H1 (cell line): ENCODE results near the gene B4GALNT1. TPM values are rescaled to one million over a fixed set of nuclear protein-coding genes. Genes with fewer than 3 reads are reported as not detected.

Source experiments
- CTCF ChIA-PET: fragments of 300-600 bp; sonication (Branson Sonifier 250); formaldehyde crosslinking; loops from one replicate; lab custom pipeline; 2021; ENCODE audit not compliant: partially characterized antibody; lab: Charles Lee
- POLR2A ChIA-PET: fragments of 300-600 bp; sonication (Branson Sonifier 250); formaldehyde crosslinking; loops from one replicate; lab custom pipeline; 2021; ENCODE audit warnings: inconsistent platforms; ENCODE audit not compliant: partially characterized antibody; lab: Charles Lee
- DNase-seq, 2 experiments: peaks; one replicate each; pipeline versions ENCODE4 v3.0.0 to v3.0.0-alpha.2; 2010 to 2022; ENCODE audit warnings: low spot score in 2 of 2, low read depth in 1 of 2, mixed read lengths in 1 of 2
- FAIRE-seq: peaks from 2 replicates; lab custom pipeline; 2011; peaks lifted over from hg19 to GRCh38; lab: Jason Lieb, UNC
- H2AFZ ChIP-seq: 2 replicates; pipeline ENCODE4 v1.8.1; 2012; ENCODE audit warnings: low read length, inconsistent platforms
- H2AK5ac ChIP-seq: 2 replicates; pipeline ENCODE4 v1.6.1; 2013; ENCODE audit warnings: low read depth, low read length
- H2BK120ac ChIP-seq: replicated peaks from 2 replicates; pipeline ENCODE3; 2013; ENCODE audit warnings: low read depth, low read length, inconsistent platforms
- H2BK12ac ChIP-seq: 2 replicates; pipeline ENCODE4 v1.6.1; 2013; ENCODE audit warnings: low read depth, low read length
- H2BK15ac ChIP-seq: 2 replicates; pipeline ENCODE4 v1.6.1; 2013; ENCODE audit warnings: low read length
- H2BK20ac ChIP-seq: 2 replicates; pipeline ENCODE4 v1.6.1; 2013; ENCODE audit warnings: low read length
- H2BK5ac ChIP-seq: 2 replicates; pipeline ENCODE4 v1.6.1; 2013; ENCODE audit warnings: low read depth, low read length
- H3K14ac ChIP-seq: 2 replicates; pipeline ENCODE4 v1.6.1; 2013; ENCODE audit warnings: inconsistent platforms; ENCODE audit not compliant: insufficient read length
- H3K18ac ChIP-seq: 2 replicates; pipeline ENCODE4 v1.6.1; 2013; ENCODE audit warnings: low read length; ENCODE audit errors: extremely low read depth
- H3K23ac ChIP-seq: 2 replicates; pipeline ENCODE4 v1.6.1; 2013; ENCODE audit warnings: inconsistent platforms; ENCODE audit not compliant: insufficient read length
- H3K23me2 ChIP-seq: 2 replicates; pipeline ENCODE4 v1.6.1; 2013; ENCODE audit warnings: low read depth, low read length
- H3K27ac ChIP-seq: 2 replicates; pipeline ENCODE4 v1.6.1; 2011; ENCODE audit warnings: low read depth, low read length, inconsistent platforms
- H3K27me3 ChIP-seq, 4 experiments: replicated peaks in 1 of 4; 1 replicate in 1 of 4; 2 replicates in 3 of 4; pipeline versions ENCODE4 v1.6.1 to v1.8.1; 2011 to 2013; ENCODE audit warnings: low read length in 3 of 4, mild to moderate bottlenecking in 3 of 4, inconsistent platforms in 2 of 4, mixed read lengths in 2 of 4, moderate library complexity in 1 of 4; ENCODE audit not compliant: control insufficient read depth in 3 of 4, insufficient read depth in 3 of 4; ENCODE audit errors: extremely low read depth in 1 of 4
- H3K36me3 ChIP-seq, 4 experiments: 2 replicates each; pipeline versions ENCODE4 v1.6.1 to v1.8.1; 2011 to 2013; ENCODE audit warnings: mild to moderate bottlenecking in 4 of 4, low read length in 3 of 4, moderate library complexity in 2 of 4, control low read depth in 1 of 4, inconsistent platforms in 1 of 4; ENCODE audit not compliant: insufficient read depth in 4 of 4, control insufficient read depth in 2 of 4
- H3K4ac ChIP-seq: replicated peaks from 2 replicates; pipeline ENCODE3; 2013; ENCODE audit warnings: low read length, low read depth, mixed read lengths, inconsistent platforms; ENCODE audit not compliant: insufficient read length
- H3K4me1 ChIP-seq, 4 experiments: replicated peaks in 1 of 4; 1 replicate in 1 of 4; 2 replicates in 3 of 4; pipeline versions ENCODE4 v1.6.1 to v1.8.1; 2011 to 2013; ENCODE audit warnings: low read length in 3 of 4, inconsistent platforms in 2 of 4, mixed read lengths in 1 of 4; ENCODE audit not compliant: insufficient read depth in 4 of 4, control insufficient read depth in 3 of 4
- H3K4me2 ChIP-seq, 2 experiments: 2 replicates each; pipeline versions ENCODE4 v1.6.1 to v1.8.1; 2011 to 2013; ENCODE audit warnings: low read depth in 2 of 2, low read length in 2 of 2, control low read depth in 1 of 2, inconsistent platforms in 1 of 2, mild to moderate bottlenecking in 1 of 2; ENCODE audit not compliant: insufficient read depth in 1 of 2
- H3K4me3 ChIP-seq, 4 experiments: fragments of 200-600, 300-600 bp in 1 of 4; sonication (generic), shearing (Covaris generic), sonication (Bioruptor Twin) in 1 of 4; 2 replicates each; pipeline versions ENCODE4 v1.5.1 to v1.8.1; 2011 to 2016; ENCODE audit warnings: low read length in 4 of 4, low read depth in 3 of 4, control low read depth in 2 of 4, inconsistent platforms in 2 of 4, mild to moderate bottlenecking in 2 of 4, mixed read lengths in 1 of 4, moderate library complexity in 1 of 4; ENCODE audit not compliant: insufficient read depth in 2 of 4; ENCODE audit errors: extremely low read depth in 1 of 4
- H3K56ac ChIP-seq: replicated peaks from 2 replicates; pipeline ENCODE3; 2013; ENCODE audit warnings: low read depth, mild to moderate bottlenecking, mixed read lengths, low read length, inconsistent platforms; ENCODE audit not compliant: insufficient read length
- H3K79me1 ChIP-seq: 2 replicates; pipeline ENCODE4 v1.6.1; 2013; ENCODE audit warnings: low read depth, low read length, control low read depth
- H3K79me2 ChIP-seq, 2 experiments: 2 replicates each; pipeline versions ENCODE4 v1.6.1 to v1.8.1; 2012 to 2013; ENCODE audit warnings: low read length in 2 of 2, mild to moderate bottlenecking in 2 of 2, inconsistent platforms in 1 of 2; ENCODE audit not compliant: insufficient read depth in 2 of 2, control insufficient read depth in 1 of 2
- H3K9ac ChIP-seq, 4 experiments: replicated peaks in 1 of 4; 1 replicate in 1 of 4; 2 replicates in 3 of 4; pipeline versions ENCODE4 v1.6.1 to v1.8.1; 2011 to 2013; ENCODE audit warnings: low read depth in 3 of 4, low read length in 3 of 4, control low read depth in 2 of 4, mild to moderate bottlenecking in 2 of 4, moderate library complexity in 2 of 4, inconsistent platforms in 1 of 4; ENCODE audit errors: extremely low read depth in 1 of 4
- H3K9me3 ChIP-seq, 2 experiments: 2 replicates each; pipeline versions ENCODE4 v1.6.1 to v1.8.1; 2012 to 2013; ENCODE audit warnings: mild to moderate bottlenecking in 2 of 2, moderate library complexity in 2 of 2, control low read depth in 1 of 2, inconsistent platforms in 1 of 2, low read depth in 1 of 2, low read length in 1 of 2, mixed read lengths in 1 of 2; ENCODE audit not compliant: insufficient read depth in 2 of 2
- H4K20me1 ChIP-seq, 2 experiments: replicated peaks in 1 of 2; 2 replicates each; pipeline versions ENCODE3 to v1.8.1; 2011 to 2013; ENCODE audit warnings: inconsistent platforms in 2 of 2, low read length in 2 of 2, mild to moderate bottlenecking in 1 of 2; ENCODE audit not compliant: insufficient read depth in 2 of 2, control insufficient read depth in 1 of 2
- H4K5ac ChIP-seq: 2 replicates; pipeline ENCODE4 v1.6.1; 2013; ENCODE audit warnings: low read length, low read depth, mixed read lengths, inconsistent platforms; ENCODE audit not compliant: insufficient read length
- H4K8ac ChIP-seq: 2 replicates; pipeline ENCODE4 v1.8.0; 2013; ENCODE audit warnings: mild to moderate bottlenecking, moderate library complexity, low read length, inconsistent platforms; ENCODE audit not compliant: insufficient read depth; ENCODE audit errors: extremely low read depth
- H4K91ac ChIP-seq: replicated peaks from 2 replicates; pipeline ENCODE3; 2013; ENCODE audit warnings: low read length, mixed read lengths, inconsistent platforms; ENCODE audit not compliant: insufficient read length
- CBX5 ChIP-seq: fragments of 300-800, 300-1000 bp; sonication (generic); IDR thresholded peaks from 2 replicates; pipeline ENCODE4 v1.7.1; 2016; ENCODE audit warnings: antibody characterized with exemption, low read length, low read depth
- EP300 ChIP-seq, 2 experiments: IDR thresholded peaks; 1 replicate in 1 of 2; 2 replicates in 1 of 2; pipeline ENCODE4 v1.6.1; 2011 to 2012; ENCODE audit warnings: low read depth in 2 of 2, low read length in 2 of 2, mild to moderate bottlenecking in 2 of 2, borderline replicate concordance in 1 of 2, inconsistent platforms in 1 of 2, moderate library complexity in 1 of 2
- POLR2A ChIP-seq, 2 experiments: IDR thresholded peaks; 1 replicate in 1 of 2; 2 replicates in 1 of 2; pipeline ENCODE4 v1.6.1; 2011; ENCODE audit warnings: low read depth in 2 of 2, low read length in 2 of 2, mild to moderate bottlenecking in 2 of 2; ENCODE audit errors: control extremely low read depth in 1 of 2
- SP4 ChIP-seq: IDR thresholded peaks from 2 replicates; pipeline ENCODE4 v1.6.1; 2012; ENCODE audit warnings: low read length, inconsistent platforms
- SRF ChIP-seq: IDR thresholded peaks from 2 replicates; pipeline ENCODE4 v1.6.1; 2011; ENCODE audit warnings: mild to moderate bottlenecking, low read depth, low read length, moderate library complexity
- SUZ12 ChIP-seq: fragments of 200-600 bp; sonication (generic); IDR thresholded peaks from 2 replicates; pipeline ENCODE4 v1.6.1; 2012; ENCODE audit warnings: mild to moderate bottlenecking, inconsistent platforms, low read length, moderate library complexity, mixed read lengths
- TBP ChIP-seq: IDR thresholded peaks from 2 replicates; pipeline ENCODE4 v1.6.1; 2011; ENCODE audit warnings: low read depth, low read length, improper control_type of control experiment
- TEAD4 ChIP-seq: IDR thresholded peaks from 2 replicates; pipeline ENCODE4 v1.6.1; 2012; ENCODE audit warnings: low read depth, low read length, inconsistent platforms, mixed read lengths
- YY1 ChIP-seq: IDR thresholded peaks from 2 replicates; pipeline ENCODE4 v1.6.1; 2011; ENCODE audit warnings: low read depth, mild to moderate bottlenecking, low read length
- WGBS, 2 experiments: shearing (Covaris generic) in 1 of 2; methylation state at CpG; one replicate each; pipeline versions ENCODE4 v1.1.6 to v1.1.7; 2013 to 2015; ENCODE audit warnings: low lambda C conversion rate in 2 of 2, mixed read lengths in 2 of 2, inconsistent platforms in 1 of 2, low coverage in 1 of 2, missing lambda C conversion rate in 1 of 2; ENCODE audit not compliant: insufficient replicate concordance in 2 of 2, insufficient coverage in 1 of 2, insufficient read length in 1 of 2; ENCODE audit errors: extremely low coverage in 1 of 2, missing lambda C conversion rate in 1 of 2; 5-methylcytosine and 5-hydroxymethylcytosine counted together
- polyA plus RNA-seq, 7 experiments: library from polyadenylated mRNA; depleted of rRNA in 3 of 7; stranded (reverse) in 5 of 7; unstranded in 2 of 7; fragments of >200 nt in 5 of 7; fragments of 200-250 nt in 2 of 7; gene quantifications; 1 replicate in 5 of 7; 2 replicates in 1 of 7; 4 replicates in 1 of 7; pipeline versions ENCODE4 v1.2.1 to v1.2.3, GENCODE V29; 2011 to 2013; ENCODE audit warnings: missing spikeins in 2 of 7, mixed read lengths in 2 of 7
- total RNA-seq: library from RNA; stranded (reverse); fragmentation: NEBNext Ultra II Directional; extraction: Animal tissue kit (Norgen Biotek cat#: 25700); gene quantifications from 2 replicates; pipeline ENCODE4 v1.2.1, GENCODE V29; 2021
- TF ChIP-seq, protein P1 (sequence below): IDR thresholded peaks from 2 replicates; pipeline ENCODE4 v1.6.1; 2011; ENCODE audit warnings: low read length, improper control_type of control experiment
- TF ChIP-seq, protein P2 (sequence below): IDR thresholded peaks from 2 replicates; pipeline ENCODE4 v1.6.1; 2012; ENCODE audit warnings: inconsistent platforms

Gene B4GALNT1
- total and polyA plus RNA-seq, 2 of the 8 experiments (the other 6 are each of a cell fraction or from before 2014, with no cell fraction given) = 1.5 to 2.3 TPM

DNA sequence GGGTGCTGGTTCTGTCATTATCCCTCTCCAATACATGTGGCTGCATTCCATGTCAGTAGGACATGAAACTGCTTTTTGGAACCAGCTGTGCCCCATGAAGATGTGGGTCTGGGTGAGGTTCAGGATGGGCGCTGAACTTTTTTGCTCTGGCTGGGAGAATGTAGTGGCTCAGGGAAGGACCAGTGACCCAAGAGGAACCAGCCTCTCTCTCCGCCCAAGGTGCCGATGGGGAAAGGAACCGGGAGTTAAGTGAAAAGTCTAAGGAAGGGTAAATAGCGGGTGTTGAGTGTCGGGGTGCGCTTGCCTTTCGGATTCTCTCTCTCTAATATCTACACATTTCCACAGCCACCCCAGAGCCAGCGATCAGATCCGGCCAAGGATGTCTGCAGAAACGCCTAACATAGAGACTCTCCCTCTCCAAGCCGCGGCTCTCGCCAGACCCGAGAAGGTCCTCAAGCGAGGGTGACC is 14.0 kb downstream of the B4GALNT1 start:
- CTCF ChIA-PET = interaction anchor here (1.0 to 10.7 kb wide), 13 partner anchors 8 to 405 kb away, joined by 3 to 201 read pairs (median 13); partner anchors contain the start of genes ARHGEF25, B4GALNT1, DTX3 and PIP4K2C
- WGBS, 2 experiments = 33% methylated on average over 16 of the region's 16 CpGs; no CpG with 5 or more reads in 1 of the 2 experiments
- Histone ChIP-seq H3K36me3 (no peaks in the 10 kb centered on the region), H3K14ac (no peak overlapping the region), H3K4ac (no peak overlapping the region), H2BK120ac (no peak overlapping the region), H4K20me1 (peaks cover 0 to 31% of the 10 kb centered on the region in 2 experiments), H3K4me1 (peaks cover 1 to 19% (median 12%) of the 10 kb centered on the region in 4 experiments), H2BK15ac (0 out of 2 replicates have a peak overlapping the region, but pooled peaks have one; percentile 61), H4K8ac (no peak overlapping the region; the same call in 1 of the 2 replicates), H3K9ac (no peak overlapping the region), H3K4me2 (peak overlapping the region; percentile 54 to 74), H3K4me3 (peak overlapping the region; percentile 11 to 48 (median 37); a peak in 7 of 8 replicates), H2AFZ (no peak overlapping the region), H3K23me2 (peaks cover 7% of the 10 kb centered on the region; the same call in 1 of the 2 replicates), H3K27ac (no peak overlapping the region), H3K56ac (peak overlapping the region; percentile 49), H2BK20ac (no peak overlapping the region), H4K5ac (no peak overlapping the region), H3K79me1 (0 out of 2 replicates have a peak, but pooled peaks cover 2% of the 10 kb centered on the region), H3K18ac (0 out of 2 replicates have a peak overlapping the region, but pooled peaks have one; percentile 60), H3K23ac (no peak overlapping the region), H2BK12ac (0 out of 2 replicates have a peak overlapping the region, but pooled peaks have one; percentile 50), H3K9me3 (no peaks in the 10 kb centered on the region; a peak in 1 of 4 replicates), H4K91ac (no peak overlapping the region), H2AK5ac (no peak overlapping the region), H3K79me2 (no peaks in the 10 kb centered on the region), H3K27me3 (peaks cover 62 to 95% (median 93%) of the 10 kb centered on the region in 4 experiments), H2BK5ac (no peak overlapping the region)
- DNase-seq (peak in 1 of 2 experiments; percentile 59), FAIRE-seq (no peak)
- POLR2A ChIA-PET = interaction anchor here (0.7 to 3.6 kb wide), 6 partner anchors 9 to 126 kb away, joined by 4 to 45 read pairs (median 6); partner anchors contain the start of genes ARHGEF25, PIP4K2C and TSPAN31
- TF ChIP-seq TBP (no peak), SUZ12 (no peak), CBX5 (no peak), SP4 (no peak), SRF (no peak), TEAD4 (no peak), EP300 (IDR thresholded peaks at IDR 0.05; ENCODE audit: borderline replicate concordance in 1 of 2, low read depth in 2 of 2, low read length in 2 of 2) (no peak), POLR2A (IDR thresholded peaks at IDR 0.05; ENCODE audit: control extremely low read depth in 1 of 2, low read depth in 2 of 2, low read length in 2 of 2) (no peak), YY1 (no peak)
- TF ChIP-seq, protein P1, sequence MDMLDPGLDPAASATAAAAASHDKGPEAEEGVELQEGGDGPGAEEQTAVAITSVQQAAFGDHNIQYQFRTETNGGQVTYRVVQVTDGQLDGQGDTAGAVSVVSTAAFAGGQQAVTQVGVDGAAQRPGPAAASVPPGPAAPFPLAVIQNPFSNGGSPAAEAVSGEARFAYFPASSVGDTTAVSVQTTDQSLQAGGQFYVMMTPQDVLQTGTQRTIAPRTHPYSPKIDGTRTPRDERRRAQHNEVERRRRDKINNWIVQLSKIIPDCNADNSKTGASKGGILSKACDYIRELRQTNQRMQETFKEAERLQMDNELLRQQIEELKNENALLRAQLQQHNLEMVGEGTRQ = no peak
- TF ChIP-seq, protein P2, sequence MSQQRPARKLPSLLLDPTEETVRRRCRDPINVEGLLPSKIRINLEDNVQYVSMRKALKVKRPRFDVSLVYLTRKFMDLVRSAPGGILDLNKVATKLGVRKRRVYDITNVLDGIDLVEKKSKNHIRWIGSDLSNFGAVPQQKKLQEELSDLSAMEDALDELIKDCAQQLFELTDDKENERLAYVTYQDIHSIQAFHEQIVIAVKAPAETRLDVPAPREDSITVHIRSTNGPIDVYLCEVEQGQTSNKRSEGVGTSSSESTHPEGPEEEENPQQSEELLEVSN = no peak
